ENCODE measurements around the gene TNK2. TPM values are rescaled to one million over a fixed set of nuclear protein-coding genes. Genes with fewer than 3 reads are reported as not detected.

TNK2 gene
- total and polyA plus RNA-seq, 2 of the 13 experiments (the other 11 are each of a cell fraction or from before 2014, with no cell fraction given) = 4.6 to 5.8 TPM

DNA sequence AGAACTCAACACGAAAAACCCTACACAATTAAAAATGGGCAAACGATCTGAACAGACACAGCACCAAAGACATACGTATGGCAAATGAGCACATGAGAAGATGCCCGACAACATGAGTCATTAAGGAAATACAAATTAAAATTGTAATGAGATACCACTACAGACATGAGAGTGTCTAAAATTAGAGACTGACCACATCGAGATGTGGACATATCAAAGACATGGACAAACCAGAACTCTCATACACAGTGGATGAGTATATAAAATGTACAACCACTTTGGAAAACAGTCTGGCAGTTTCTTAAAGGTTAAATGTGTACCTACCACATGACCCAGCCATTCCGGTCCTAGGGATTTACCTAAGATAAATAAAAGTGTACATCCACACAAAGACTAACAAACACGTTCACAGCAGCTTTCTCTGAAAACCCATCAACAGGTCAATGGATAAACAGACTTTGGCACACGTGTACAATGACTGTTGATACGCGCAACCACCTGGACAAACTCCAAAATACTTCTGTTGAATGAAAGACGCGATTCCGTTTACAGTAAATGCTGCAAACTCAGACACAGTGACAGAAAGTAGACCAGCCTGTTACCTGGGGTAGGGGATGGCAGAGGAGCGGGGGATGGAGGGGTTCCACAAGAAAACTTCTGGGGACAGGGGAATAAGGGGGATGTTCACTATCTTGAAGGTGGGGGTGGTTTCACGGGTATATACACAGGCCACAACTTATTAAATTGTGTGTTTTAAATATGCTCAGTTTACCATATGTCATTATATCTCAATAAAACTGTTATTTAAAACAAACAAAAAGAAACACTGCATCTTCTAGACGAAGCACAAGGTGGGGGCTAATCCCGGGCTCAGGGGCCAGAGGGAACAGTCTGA is 2.1 kb downstream of the TNK2 start (continued):
- TF ChIP-seq, protein P1, sequence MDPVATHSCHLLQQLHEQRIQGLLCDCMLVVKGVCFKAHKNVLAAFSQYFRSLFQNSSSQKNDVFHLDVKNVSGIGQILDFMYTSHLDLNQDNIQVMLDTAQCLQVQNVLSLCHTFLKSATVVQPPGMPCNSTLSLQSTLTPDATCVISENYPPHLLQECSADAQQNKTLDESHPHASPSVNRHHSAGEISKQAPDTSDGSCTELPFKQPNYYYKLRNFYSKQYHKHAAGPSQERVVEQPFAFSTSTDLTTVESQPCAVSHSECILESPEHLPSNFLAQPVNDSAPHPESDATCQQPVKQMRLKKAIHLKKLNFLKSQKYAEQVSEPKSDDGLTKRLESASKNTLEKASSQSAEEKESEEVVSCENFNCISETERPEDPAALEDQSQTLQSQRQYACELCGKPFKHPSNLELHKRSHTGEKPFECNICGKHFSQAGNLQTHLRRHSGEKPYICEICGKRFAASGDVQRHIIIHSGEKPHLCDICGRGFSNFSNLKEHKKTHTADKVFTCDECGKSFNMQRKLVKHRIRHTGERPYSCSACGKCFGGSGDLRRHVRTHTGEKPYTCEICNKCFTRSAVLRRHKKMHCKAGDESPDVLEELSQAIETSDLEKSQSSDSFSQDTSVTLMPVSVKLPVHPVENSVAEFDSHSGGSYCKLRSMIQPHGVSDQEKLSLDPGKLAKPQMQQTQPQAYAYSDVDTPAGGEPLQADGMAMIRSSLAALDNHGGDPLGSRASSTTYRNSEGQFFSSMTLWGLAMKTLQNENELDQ (CRISPR knock-in tag; IDR thresholded peaks at IDR 0.05; ENCODE audit: borderline replicate concordance) = no peak
- TF ChIP-seq, protein P2, sequence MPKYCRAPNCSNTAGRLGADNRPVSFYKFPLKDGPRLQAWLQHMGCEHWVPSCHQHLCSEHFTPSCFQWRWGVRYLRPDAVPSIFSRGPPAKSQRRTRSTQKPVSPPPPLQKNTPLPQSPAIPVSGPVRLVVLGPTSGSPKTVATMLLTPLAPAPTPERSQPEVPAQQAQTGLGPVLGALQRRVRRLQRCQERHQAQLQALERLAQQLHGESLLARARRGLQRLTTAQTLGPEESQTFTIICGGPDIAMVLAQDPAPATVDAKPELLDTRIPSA (CRISPR knock-in tag; IDR thresholded peaks at IDR 0.05; ENCODE audit: borderline replicate concordance) = no peak
- TF ChIP-seq HOXA7 (CRISPR knock-in tag; IDR thresholded peaks at IDR 0.05) (no peak), MED8 (CRISPR knock-in tag; IDR thresholded peaks at IDR 0.05; ENCODE audit: insufficient replicate concordance) (no peak), ZNF878 (CRISPR knock-in tag; IDR thresholded peaks at IDR 0.05) (no peak), RAD21 (CRISPR knock-in tag; IDR thresholded peaks at IDR 0.05) (no peak), ZNF629 (CRISPR knock-in tag; conservative IDR thresholded peaks at IDR 0.05) (no peak), ARHGAP35 (CRISPR knock-in tag; IDR thresholded peaks at IDR 0.05; ENCODE audit: borderline replicate concordance) (no peak), ZNF430 (CRISPR knock-in tag; IDR thresholded peaks at IDR 0.05) (no peak), HOXA3 (CRISPR knock-in tag; IDR thresholded peaks at IDR 0.05) (0 out of 2 replicates have a peak, but pooled peaks have one; percentile 21), SOX13 (IDR thresholded peaks at IDR 0.05) (no peak), SOX13 (CRISPR knock-in tag; conservative IDR thresholded peaks at IDR 0.05 in 1 of 2, IDR thresholded peaks at IDR 0.05 in 1 of 2) (0 out of 4 replicates have a peak, but pooled peaks of 1 of the 2 experiments have one; percentile 27), SIN3B (IDR thresholded peaks at IDR 0.05; ENCODE audit: low read length) (no peak), DNMT3B (CRISPR knock-in tag; conservative IDR thresholded peaks at IDR 0.05) (no peak), TFDP1 (CRISPR knock-in tag; IDR thresholded peaks at IDR 0.05; ENCODE audit: borderline replicate concordance) (no peak), NR1H2 (CRISPR knock-in tag; IDR thresholded peaks at IDR 0.05; ENCODE audit: borderline replicate concordance, low read depth) (no peak)
- TF ChIP-seq, protein P3, sequence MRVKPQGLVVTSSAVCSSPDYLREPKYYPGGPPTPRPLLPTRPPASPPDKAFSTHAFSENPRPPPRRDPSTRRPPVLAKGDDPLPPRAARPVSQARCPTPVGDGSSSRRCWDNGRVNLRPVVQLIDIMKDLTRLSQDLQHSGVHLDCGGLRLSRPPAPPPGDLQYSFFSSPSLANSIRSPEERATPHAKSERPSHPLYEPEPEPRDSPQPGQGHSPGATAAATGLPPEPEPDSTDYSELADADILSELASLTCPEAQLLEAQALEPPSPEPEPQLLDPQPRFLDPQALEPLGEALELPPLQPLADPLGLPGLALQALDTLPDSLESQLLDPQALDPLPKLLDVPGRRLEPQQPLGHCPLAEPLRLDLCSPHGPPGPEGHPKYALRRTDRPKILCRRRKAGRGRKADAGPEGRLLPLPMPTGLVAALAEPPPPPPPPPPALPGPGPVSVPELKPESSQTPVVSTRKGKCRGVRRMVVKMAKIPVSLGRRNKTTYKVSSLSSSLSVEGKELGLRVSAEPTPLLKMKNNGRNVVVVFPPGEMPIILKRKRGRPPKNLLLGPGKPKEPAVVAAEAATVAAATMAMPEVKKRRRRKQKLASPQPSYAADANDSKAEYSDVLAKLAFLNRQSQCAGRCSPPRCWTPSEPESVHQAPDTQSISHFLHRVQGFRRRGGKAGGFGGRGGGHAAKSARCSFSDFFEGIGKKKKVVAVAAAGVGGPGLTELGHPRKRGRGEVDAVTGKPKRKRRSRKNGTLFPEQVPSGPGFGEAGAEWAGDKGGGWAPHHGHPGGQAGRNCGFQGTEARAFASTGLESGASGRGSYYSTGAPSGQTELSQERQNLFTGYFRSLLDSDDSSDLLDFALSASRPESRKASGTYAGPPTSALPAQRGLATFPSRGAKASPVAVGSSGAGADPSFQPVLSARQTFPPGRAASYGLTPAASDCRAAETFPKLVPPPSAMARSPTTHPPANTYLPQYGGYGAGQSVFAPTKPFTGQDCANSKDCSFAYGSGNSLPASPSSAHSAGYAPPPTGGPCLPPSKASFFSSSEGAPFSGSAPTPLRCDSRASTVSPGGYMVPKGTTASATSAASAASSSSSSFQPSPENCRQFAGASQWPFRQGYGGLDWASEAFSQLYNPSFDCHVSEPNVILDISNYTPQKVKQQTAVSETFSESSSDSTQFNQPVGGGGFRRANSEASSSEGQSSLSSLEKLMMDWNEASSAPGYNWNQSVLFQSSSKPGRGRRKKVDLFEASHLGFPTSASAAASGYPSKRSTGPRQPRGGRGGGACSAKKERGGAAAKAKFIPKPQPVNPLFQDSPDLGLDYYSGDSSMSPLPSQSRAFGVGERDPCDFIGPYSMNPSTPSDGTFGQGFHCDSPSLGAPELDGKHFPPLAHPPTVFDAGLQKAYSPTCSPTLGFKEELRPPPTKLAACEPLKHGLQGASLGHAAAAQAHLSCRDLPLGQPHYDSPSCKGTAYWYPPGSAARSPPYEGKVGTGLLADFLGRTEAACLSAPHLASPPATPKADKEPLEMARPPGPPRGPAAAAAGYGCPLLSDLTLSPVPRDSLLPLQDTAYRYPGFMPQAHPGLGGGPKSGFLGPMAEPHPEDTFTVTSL (CRISPR knock-in tag; IDR thresholded peaks at IDR 0.05; ENCODE audit: borderline replicate concordance) = no peak
